Progenitor cell of endocrine pancreas (in vitro differentiated cells): ENCODE data around the gene RALGAPA2. TPM values are rescaled to one million over a fixed set of nuclear protein-coding genes. Genes with fewer than 3 reads are reported as not detected.
A peak's percentile ranks its signal among the peaks of the same experiment; 100 is the strongest.

ENCODE experiments used
- DNase-seq: peaks from one replicate; pipeline ENCODE4 v3.0.0; 2021; ENCODE audit warnings: low spot score; ENCODE audit not compliant: unreplicated experiment
- H3K27ac Mint-ChIP-seq: 2 replicates; pipeline ENCODE4 v1.8.0; 2021; ENCODE audit warnings: mild to moderate bottlenecking, moderate library complexity, mixed read lengths
- H3K27me3 Mint-ChIP-seq: 2 replicates; pipeline ENCODE4 v1.8.0; 2021; ENCODE audit warnings: mixed read lengths
- H3K36me3 Mint-ChIP-seq: 2 replicates; pipeline ENCODE4 v1.8.0; 2022; ENCODE audit warnings: mixed read lengths; ENCODE audit not compliant: insufficient read depth
- H3K4me1 Mint-ChIP-seq: 2 replicates; pipeline ENCODE4 v1.8.0; 2021; ENCODE audit warnings: low read depth, mixed read lengths
- H3K4me3 Mint-ChIP-seq: 2 replicates; pipeline ENCODE4 v1.8.0; 2021; ENCODE audit warnings: low read depth, mild to moderate bottlenecking, moderate library complexity, mixed read lengths
- H3K9me3 Mint-ChIP-seq: 2 replicates; pipeline ENCODE4 v1.8.0; 2021; ENCODE audit warnings: low read depth, mixed read lengths
- CTCF ChIP-seq: fragments of 200-600 bp; sonication (generic); IDR thresholded peaks from one replicate; pipeline ENCODE4 v1.5.0; 2021; ENCODE audit warnings: antibody characterized with exemption, mild to moderate bottlenecking; ENCODE audit not compliant: unreplicated experiment
- total RNA-seq: library from RNA; stranded (reverse); gene quantifications from 2 replicates; pipeline ENCODE4 v1.2.1, GENCODE V29; 2021

The RALGAPA2 gene
- total RNA-seq, 1 donor from 2014 or later, result 109 TPM

GRCh38 chr20:20396794-20397193, 315.6 kb downstream of the RALGAPA2 start:
- H3K27ac Mint-ChIP-seq, result no peak overlapping the region
- TF ChIP-seq CTCF, result no peak
- H3K36me3 Mint-ChIP-seq, result peaks cover 28% of the 10 kb centered on the region

GRCh38 chr20:20395903-20396568, 316.4 kb downstream of the RALGAPA2 start:
- DNase-seq, result no peak
- Mint-ChIP-seq H3K4me3 (no peak overlapping the region), H3K4me1 (peaks cover 9% of the 10 kb centered on the region), H3K27ac (peak overlapping the region; percentile 73), H3K27me3 (no peaks in the 10 kb centered on the region), H3K36me3 (peaks cover 31% of the 10 kb centered on the region), H3K9me3 (no peaks in the 10 kb centered on the region)
- no peak for TF ChIP-seq CTCF

More at GRCh38 chr20:20396794-20397193, 315.6 kb downstream of the RALGAPA2 start:
- no peaks in the 10 kb centered on the region for H3K27me3 Mint-ChIP-seq
- peaks cover 9% of the 10 kb centered on the region for H3K4me1 Mint-ChIP-seq
- H3K4me3 Mint-ChIP-seq, result no peak overlapping the region
- H3K9me3 Mint-ChIP-seq, result no peaks in the 10 kb centered on the region
- no peak for DNase-seq

DNA sequence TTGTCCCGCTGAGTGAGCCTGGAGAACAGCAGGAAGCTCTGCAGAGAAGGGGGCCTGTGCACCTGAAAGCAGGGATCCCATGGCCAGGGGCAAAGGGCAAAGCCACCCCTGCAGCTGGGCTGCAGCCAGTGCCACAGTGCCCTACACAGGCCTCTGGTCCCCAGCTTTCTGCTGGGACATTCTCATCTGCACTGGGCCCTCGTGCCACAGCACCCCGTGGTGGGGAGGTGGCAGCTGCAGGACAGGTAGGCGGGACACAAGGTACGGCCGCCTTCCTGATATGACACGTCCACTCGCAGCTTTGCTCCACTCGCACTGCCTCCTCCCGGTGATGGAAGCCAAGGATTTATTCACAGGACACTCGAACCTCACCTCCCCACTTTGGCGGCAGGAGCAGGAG, 317.4 kb downstream of the RALGAPA2 start:
- Mint-ChIP-seq H3K4me1 (peaks cover 7% of the 10 kb centered on the region), H3K27me3 (no peaks in the 10 kb centered on the region), H3K9me3 (no peaks in the 10 kb centered on the region), H3K4me3 (no peak overlapping the region), H3K27ac (peak overlapping the region; percentile 69), H3K36me3 (peaks cover 34% of the 10 kb centered on the region)
- DNase-seq, result no peak
- no peak for TF ChIP-seq CTCF

GRCh38 chr20:20393207-20394120, 319.0 kb downstream of the RALGAPA2 start:
- no peak for TF ChIP-seq CTCF
- no peaks in the 10 kb centered on the region for H3K27me3 Mint-ChIP-seq
- no peak for DNase-seq
- peaks cover 29% of the 10 kb centered on the region for H3K36me3 Mint-ChIP-seq
- H3K4me1 Mint-ChIP-seq, result no peaks in the 10 kb centered on the region
- H3K4me3 Mint-ChIP-seq, result no peak overlapping the region
- no peaks in the 10 kb centered on the region for H3K9me3 Mint-ChIP-seq
- H3K27ac Mint-ChIP-seq, result no peak overlapping the region

DNA sequence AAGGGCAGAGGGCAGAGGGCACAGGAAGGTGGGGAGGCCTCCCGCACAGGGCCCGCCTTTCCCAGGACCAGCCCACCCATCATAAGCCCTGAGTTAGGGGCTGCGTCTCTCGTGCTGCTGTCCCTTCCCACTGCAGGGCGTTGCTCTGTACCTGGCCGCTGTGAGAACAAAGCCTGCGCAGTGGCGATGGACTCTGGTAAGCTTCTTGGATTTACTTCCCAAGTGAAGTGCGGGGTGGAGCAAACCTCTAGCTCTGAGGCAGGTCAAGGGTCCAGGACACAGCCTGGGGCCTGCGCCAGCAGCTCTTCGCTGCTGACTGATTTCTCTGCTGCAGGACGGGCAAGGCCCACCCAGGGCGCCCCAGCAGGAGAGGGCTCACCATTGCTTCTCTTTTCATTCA, 320.7 kb downstream of the RALGAPA2 start:
- no peak overlapping the region for H3K4me3 Mint-ChIP-seq
- H3K36me3 Mint-ChIP-seq, result peaks cover 29% of the 10 kb centered on the region
- no peak overlapping the region for H3K27ac Mint-ChIP-seq
- H3K27me3 Mint-ChIP-seq, result no peaks in the 10 kb centered on the region
- no peaks in the 10 kb centered on the region for H3K9me3 Mint-ChIP-seq
- no peak for TF ChIP-seq CTCF
- H3K4me1 Mint-ChIP-seq, result peaks cover 2% of the 10 kb centered on the region
- no peak for DNase-seq
